ENCODE measurements around the gene MYZAP.

The MYZAP gene

GRCh38 chr15:57591822-57592367, at the start of gene MYZAP:
MYZAP (plus strand) TSS chr15:57591904; CDS start chr15:57592035, 131 bp downstream.
- no peaks in the 10 kb centered on the region for H3K9me3 ChIP-seq
- no peak within 1 kb of the TSS for H3K4me3 ChIP-seq
- no peaks in the 10 kb centered on the region for H3K27me3 ChIP-seq (ENCODE audit: low read depth)
- DNase-seq (ENCODE audit: low spot score in 2 of 2): no peak
- in situ Hi-C loops (cut with MboI; ENCODE audit: low sequenced_read_pairs): no loop called here
- no peaks in the 10 kb centered on the region for H3K36me3 ChIP-seq (replicated peaks)
- H3K4me1 ChIP-seq: no peaks in the 10 kb centered on the region

- no peaks in the 10 kb centered on the region for H3K27me3 ChIP-seq (ENCODE audit: low read depth)
- H3K9me3 ChIP-seq: no peaks in the 10 kb centered on the region
- in situ Hi-C loops (cut with MboI; ENCODE audit: low sequenced_read_pairs): loop anchor here (25.0 kb wide), 1 partner anchor 1055 kb away; no protein-coding TSS in a partner anchor
- no peaks in the 10 kb centered on the region for H3K4me1 ChIP-seq
- H3K4me3 ChIP-seq: no peak overlapping the region
- DNase-seq (ENCODE audit: low spot score in 2 of 2): no peak
- no peaks in the 10 kb centered on the region; the same call in 1 of the 2 replicates for H3K36me3 ChIP-seq (replicated peaks)
These were observed 49.2 kb upstream of the MYZAP start for GRCh38 chr15:57542505-57542817.

GRCh38 chr15:57544848-57545480, 46.7 kb upstream of the MYZAP start:
- no peak for DNase-seq (ENCODE audit: low spot score in 2 of 2)
- in situ Hi-C loops (cut with MboI; ENCODE audit: low sequenced_read_pairs): loop anchor here (25.0 kb wide), 1 partner anchor 1058 kb away; no protein-coding TSS in a partner anchor
- Histone ChIP-seq H3K27me3 (ENCODE audit: low read depth) (no peaks in the 10 kb centered on the region), H3K36me3 (replicated peaks) (no peaks in the 10 kb centered on the region; the same call in 1 of the 2 replicates), H3K4me3 (no peak overlapping the region), H3K4me1 (no peaks in the 10 kb centered on the region), H3K9me3 (no peaks in the 10 kb centered on the region)

- H3K36me3 ChIP-seq (replicated peaks): no peaks in the 10 kb centered on the region; the same call in 1 of the 2 replicates
- H3K4me1 ChIP-seq: peaks cover under 1% of the 10 kb centered on the region; the same call in 1 of the 2 replicates
- H3K4me3 ChIP-seq: no peak overlapping the region
- no peaks in the 10 kb centered on the region for H3K27me3 ChIP-seq (ENCODE audit: low read depth)
- in situ Hi-C loops (cut with MboI; ENCODE audit: low sequenced_read_pairs): loop anchor here (25.0 kb wide), 1 partner anchor 1059 kb away; no protein-coding TSS in a partner anchor
- no peak for DNase-seq (ENCODE audit: low spot score in 2 of 2)
- H3K9me3 ChIP-seq: no peaks in the 10 kb centered on the region
These were observed 45.7 kb upstream of the MYZAP start for GRCh38 chr15:57545995-57546394.

- in situ Hi-C loops (cut with MboI; ENCODE audit: low sequenced_read_pairs): loop anchor here (25.0 kb wide), 1 partner anchor 1060 kb away; no protein-coding TSS in a partner anchor
These were observed 44.4 kb upstream of the MYZAP start for GRCh38 chr15:57547243-57547755.

GRCh38 chr15:57548351-57548750, 43.4 kb upstream of the MYZAP start:
- no peaks in the 10 kb centered on the region for H3K9me3 ChIP-seq
- H3K27me3 ChIP-seq (ENCODE audit: low read depth): no peaks in the 10 kb centered on the region
- peaks cover 14% of the 10 kb centered on the region for H3K4me1 ChIP-seq
- no peak for DNase-seq (ENCODE audit: low spot score in 2 of 2)
- no peak overlapping the region for H3K4me3 ChIP-seq
- no peaks in the 10 kb centered on the region; the same call in 1 of the 2 replicates for H3K36me3 ChIP-seq (replicated peaks)
- in situ Hi-C loops (cut with MboI; ENCODE audit: low sequenced_read_pairs): loop anchor here (25.0 kb wide), 1 partner anchor 1061 kb away; no protein-coding TSS in a partner anchor

More at GRCh38 chr15:57547243-57547755, 44.4 kb upstream of the MYZAP start:
- H3K9me3 ChIP-seq: no peaks in the 10 kb centered on the region
- H3K27me3 ChIP-seq (ENCODE audit: low read depth): no peaks in the 10 kb centered on the region
- H3K4me1 ChIP-seq: peaks cover 12% of the 10 kb centered on the region
- H3K36me3 ChIP-seq (replicated peaks): no peaks in the 10 kb centered on the region; the same call in 1 of the 2 replicates
- no peak for DNase-seq (ENCODE audit: low spot score in 2 of 2)
- H3K4me3 ChIP-seq: no peak overlapping the region

GRCh38 chr15:57548835-57549234, 42.9 kb upstream of the MYZAP start:
- no peak overlapping the region for H3K4me3 ChIP-seq
- no peaks in the 10 kb centered on the region; the same call in 1 of the 2 replicates for H3K36me3 ChIP-seq (replicated peaks)
- no peak for DNase-seq (ENCODE audit: low spot score in 2 of 2)
- in situ Hi-C loops (cut with MboI; ENCODE audit: low sequenced_read_pairs): loop anchor here (25.0 kb wide), 1 partner anchor 1062 kb away; no protein-coding TSS in a partner anchor
- H3K27me3 ChIP-seq (ENCODE audit: low read depth): no peaks in the 10 kb centered on the region
- peaks cover 14% of the 10 kb centered on the region for H3K4me1 ChIP-seq
- H3K9me3 ChIP-seq: no peaks in the 10 kb centered on the region

GRCh38 chr15:57549935-57550334, 41.8 kb upstream of the MYZAP start:
- Histone ChIP-seq H3K4me3 (no peak overlapping the region), H3K9me3 (no peaks in the 10 kb centered on the region), H3K27me3 (ENCODE audit: low read depth) (no peaks in the 10 kb centered on the region), H3K36me3 (replicated peaks) (no peaks in the 10 kb centered on the region; the same call in 1 of the 2 replicates), H3K4me1 (peaks cover 14% of the 10 kb centered on the region)
- DNase-seq (ENCODE audit: low spot score in 2 of 2): no peak
- in situ Hi-C loops (cut with MboI; ENCODE audit: low sequenced_read_pairs): loop anchor here (10.0 to 25.0 kb wide), 3 partner anchors 525 to 1063 kb away; no protein-coding TSS in a partner anchor

- in situ Hi-C loops (cut with MboI; ENCODE audit: low sequenced_read_pairs): loop anchor here (10.0 kb wide), 2 partner anchors 524 to 634 kb away; no protein-coding TSS in a partner anchor
- Histone ChIP-seq H3K36me3 (replicated peaks) (no peaks in the 10 kb centered on the region; the same call in 1 of the 2 replicates), H3K27me3 (ENCODE audit: low read depth) (no peaks in the 10 kb centered on the region), H3K9me3 (no peaks in the 10 kb centered on the region), H3K4me1 (peaks cover 14% of the 10 kb centered on the region), H3K4me3 (no peak overlapping the region)
- DNase-seq (ENCODE audit: low spot score in 2 of 2): no peak
These were observed 41.1 kb upstream of the MYZAP start for GRCh38 chr15:57550640-57551039.

- no peaks in the 10 kb centered on the region for H3K27me3 ChIP-seq (ENCODE audit: low read depth)
These were observed 39.7 kb upstream of the MYZAP start for GRCh38 chr15:57551715-57552677.

GRCh38 chr15:57552678-57553334, 38.9 kb upstream of the MYZAP start:
- H3K4me1 ChIP-seq: peaks cover 14% of the 10 kb centered on the region
- in situ Hi-C loops (cut with MboI; ENCODE audit: low sequenced_read_pairs): loop anchor here (10.0 kb wide), 2 partner anchors 522 to 632 kb away; no protein-coding TSS in a partner anchor
- H3K9me3 ChIP-seq: no peaks in the 10 kb centered on the region
- no peaks in the 10 kb centered on the region for H3K27me3 ChIP-seq (ENCODE audit: low read depth)
- H3K36me3 ChIP-seq (replicated peaks): no peaks in the 10 kb centered on the region
- H3K4me3 ChIP-seq: no peak overlapping the region
- no peak for DNase-seq (ENCODE audit: low spot score in 2 of 2)

More at GRCh38 chr15:57551715-57552677, 39.7 kb upstream of the MYZAP start:
- H3K9me3 ChIP-seq: no peaks in the 10 kb centered on the region
- H3K4me1 ChIP-seq: peaks cover 14% of the 10 kb centered on the region
- in situ Hi-C loops (cut with MboI; ENCODE audit: low sequenced_read_pairs): loop anchor here (10.0 kb wide), 2 partner anchors 523 to 633 kb away; no protein-coding TSS in a partner anchor
- no peak overlapping the region for H3K4me3 ChIP-seq
- H3K36me3 ChIP-seq (replicated peaks): no peaks in the 10 kb centered on the region
- DNase-seq (ENCODE audit: low spot score in 2 of 2): peak; percentile 67 to 70

- Histone ChIP-seq H3K27me3 (ENCODE audit: low read depth) (no peaks in the 10 kb centered on the region), H3K36me3 (replicated peaks) (no peaks in the 10 kb centered on the region), H3K4me1 (peaks cover 14% of the 10 kb centered on the region), H3K4me3 (no peak overlapping the region), H3K9me3 (no peaks in the 10 kb centered on the region)
- in situ Hi-C loops (cut with MboI; ENCODE audit: low sequenced_read_pairs): loop anchor here (10.0 kb wide), 2 partner anchors 521 to 631 kb away; no protein-coding TSS in a partner anchor
- no peak for DNase-seq (ENCODE audit: low spot score in 2 of 2)
These were observed 38.2 kb upstream of the MYZAP start for GRCh38 chr15:57553526-57553925.

Measured in HAP-1 (cell line).